Panc1 (cell line): ENCODE measurements around the gene GEMIN4.
"Not testable (repeated sequence)": the region's sequence is repeated elsewhere in the genome, so short reads cannot be mapped to it uniquely, and the experiment has no call there.

ENCODE experiments used
- POLR2AphosphoS5 ChIP-seq: IDR thresholded peaks from 2 replicates; pipeline ENCODE4 v1.6.1; 2012; ENCODE audit warnings: mild to moderate bottlenecking, low read depth, low read length, moderate library complexity
- REST ChIP-seq, 2 experiments: IDR thresholded peaks; 2 replicates each; pipeline ENCODE4 v1.6.1; 2011 to 2012; ENCODE audit warnings: low read depth in 2 of 2, control low read depth in 1 of 2, low read length in 1 of 2, mild to moderate bottlenecking in 1 of 2, moderate library complexity in 1 of 2; ENCODE audit not compliant: insufficient read depth in 1 of 2
- TF ChIP-seq, protein P1 (sequence below): fragments of 450-650 bp; IDR thresholded peaks from 2 replicates; pipeline ENCODE4 v1.5.1; 2017; ENCODE audit warnings: mild to moderate bottlenecking

DNA sequence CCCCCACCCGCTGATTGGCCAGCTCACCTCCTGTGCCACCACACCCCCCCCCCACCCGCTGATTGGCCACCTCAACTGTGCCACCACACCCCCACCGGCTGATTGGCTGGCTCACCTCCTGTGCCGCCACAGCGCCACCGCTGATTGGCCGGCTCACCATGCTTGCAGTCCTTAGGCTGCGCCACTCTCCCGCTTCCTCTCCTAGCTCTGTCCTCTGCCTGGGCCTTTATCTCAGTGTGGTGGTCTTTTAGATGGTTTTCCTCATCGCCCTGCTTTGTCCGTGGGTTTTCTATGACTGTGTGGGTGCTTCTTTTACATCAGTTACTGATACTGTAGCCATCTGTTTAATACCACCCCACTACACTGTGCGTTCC, 38.8 kb upstream of the GEMIN4 start:
- TF ChIP-seq, protein P1, sequence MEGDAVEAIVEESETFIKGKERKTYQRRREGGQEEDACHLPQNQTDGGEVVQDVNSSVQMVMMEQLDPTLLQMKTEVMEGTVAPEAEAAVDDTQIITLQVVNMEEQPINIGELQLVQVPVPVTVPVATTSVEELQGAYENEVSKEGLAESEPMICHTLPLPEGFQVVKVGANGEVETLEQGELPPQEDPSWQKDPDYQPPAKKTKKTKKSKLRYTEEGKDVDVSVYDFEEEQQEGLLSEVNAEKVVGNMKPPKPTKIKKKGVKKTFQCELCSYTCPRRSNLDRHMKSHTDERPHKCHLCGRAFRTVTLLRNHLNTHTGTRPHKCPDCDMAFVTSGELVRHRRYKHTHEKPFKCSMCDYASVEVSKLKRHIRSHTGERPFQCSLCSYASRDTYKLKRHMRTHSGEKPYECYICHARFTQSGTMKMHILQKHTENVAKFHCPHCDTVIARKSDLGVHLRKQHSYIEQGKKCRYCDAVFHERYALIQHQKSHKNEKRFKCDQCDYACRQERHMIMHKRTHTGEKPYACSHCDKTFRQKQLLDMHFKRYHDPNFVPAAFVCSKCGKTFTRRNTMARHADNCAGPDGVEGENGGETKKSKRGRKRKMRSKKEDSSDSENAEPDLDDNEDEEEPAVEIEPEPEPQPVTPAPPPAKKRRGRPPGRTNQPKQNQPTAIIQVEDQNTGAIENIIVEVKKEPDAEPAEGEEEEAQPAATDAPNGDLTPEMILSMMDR, result not testable (repeated sequence)
- TF ChIP-seq POLR2AphosphoS5; REST (IDR thresholded peaks at IDR 0.05; ENCODE audit: insufficient read depth in 1 of 2, low read depth in 2 of 2, low read length in 1 of 2): not testable (repeated sequence)
